Activated T-cell treated with anti-CD3 and anti-CD28 coated beads, Interleukin-2, amount 50 U/mL, for 24 hours (primary cell): ENCODE measurements around the gene SRPK2.
A peak's percentile ranks its signal among the peaks of the same experiment; 100 is the strongest.

Experiments
- DNase-seq: peaks from one replicate; pipeline ENCODE4 v3.0.0-alpha.2; 2020
- H3K27ac Mint-ChIP-seq: 2 replicates; pipeline ENCODE4 v1.8.0; 2020; ENCODE audit warnings: mild to moderate bottlenecking, mixed read lengths
- H3K27me3 Mint-ChIP-seq: 2 replicates; pipeline ENCODE4 v1.8.0; 2020; ENCODE audit warnings: mixed read lengths
- H3K36me3 Mint-ChIP-seq: 2 replicates; pipeline ENCODE4 v1.8.0; 2020; ENCODE audit warnings: low read depth, mixed read lengths
- H3K4me1 Mint-ChIP-seq: 2 replicates; pipeline ENCODE4 v1.8.0; 2020; ENCODE audit warnings: low read depth, mixed read lengths
- H3K4me3 Mint-ChIP-seq: 2 replicates; pipeline ENCODE4 v1.8.0; 2020; ENCODE audit warnings: mild to moderate bottlenecking, moderate library complexity, mixed read lengths
- H3K9me3 Mint-ChIP-seq: 2 replicates; pipeline ENCODE4 v1.8.0; 2020; ENCODE audit warnings: mixed read lengths

SRPK2 gene

GRCh38 chr7:105087981-105088380, 300.7 kb downstream of the SRPK2 start:
- no peak for DNase-seq
- peaks cover 80% of the 10 kb centered on the region for H3K36me3 Mint-ChIP-seq
- peak overlapping the region; percentile 56 for H3K27ac Mint-ChIP-seq
- no peak overlapping the region for H3K4me3 Mint-ChIP-seq
- H3K27me3 Mint-ChIP-seq = no peaks in the 10 kb centered on the region
- H3K9me3 Mint-ChIP-seq = no peaks in the 10 kb centered on the region
- H3K4me1 Mint-ChIP-seq = peaks cover 22% of the 10 kb centered on the region

DNA sequence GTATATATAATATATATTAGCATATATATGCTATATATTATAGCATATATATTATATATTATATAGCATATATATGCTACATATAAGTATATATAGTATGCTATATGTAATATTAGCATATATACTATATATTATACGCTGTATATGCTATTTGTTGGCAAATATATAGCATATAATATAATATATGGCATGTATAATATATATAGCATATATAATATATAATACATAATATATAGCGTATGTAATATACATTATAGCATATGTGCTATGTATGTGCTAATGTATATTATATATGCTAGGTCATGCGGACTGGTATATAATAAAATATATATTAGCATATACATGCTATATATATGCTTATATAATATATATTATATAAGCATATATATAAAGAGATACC, 301.9 kb downstream of the SRPK2 start:
- Mint-ChIP-seq H3K27ac (no peak overlapping the region), H3K4me1 (peaks cover 26% of the 10 kb centered on the region), H3K4me3 (no peak overlapping the region), H3K9me3 (no peaks in the 10 kb centered on the region), H3K27me3 (no peaks in the 10 kb centered on the region), H3K36me3 (peaks cover 80% of the 10 kb centered on the region)
- DNase-seq = no peak

GRCh38 chr7:105084581-105084980, 304.1 kb downstream of the SRPK2 start:
- Mint-ChIP-seq H3K36me3 (peaks cover 83% of the 10 kb centered on the region), H3K27me3 (no peaks in the 10 kb centered on the region), H3K9me3 (no peaks in the 10 kb centered on the region), H3K4me3 (no peak overlapping the region), H3K4me1 (peaks cover 26% of the 10 kb centered on the region), H3K27ac (peak overlapping the region; percentile 76)
- no peak for DNase-seq

DNA sequence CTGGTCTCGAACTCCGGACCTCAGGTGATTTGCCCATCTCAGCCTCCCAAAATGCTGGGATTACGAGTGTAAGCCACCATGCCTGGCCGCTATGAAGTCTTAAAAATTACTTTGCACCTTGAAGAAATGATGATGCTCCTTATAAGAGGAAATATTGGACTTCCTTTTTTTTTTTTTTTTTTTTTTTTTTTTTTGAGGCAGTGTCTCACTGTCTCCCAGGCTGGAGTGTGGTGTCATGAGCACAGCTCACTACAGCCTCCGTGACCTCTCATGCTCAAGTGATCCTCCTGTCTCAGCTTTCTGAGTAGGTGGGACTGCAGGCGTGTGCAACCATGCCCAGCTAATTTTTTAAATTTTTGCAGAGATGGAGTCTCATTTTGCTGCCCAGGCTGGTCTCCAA, 309.4 kb downstream of the SRPK2 start:
- Mint-ChIP-seq H3K36me3 (peaks cover 95% of the 10 kb centered on the region), H3K27ac (peak overlapping the region; percentile 61), H3K9me3 (no peaks in the 10 kb centered on the region), H3K4me3 (no peak overlapping the region), H3K27me3 (no peaks in the 10 kb centered on the region), H3K4me1 (peaks cover 5% of the 10 kb centered on the region)
- DNase-seq = no peak

DNA sequence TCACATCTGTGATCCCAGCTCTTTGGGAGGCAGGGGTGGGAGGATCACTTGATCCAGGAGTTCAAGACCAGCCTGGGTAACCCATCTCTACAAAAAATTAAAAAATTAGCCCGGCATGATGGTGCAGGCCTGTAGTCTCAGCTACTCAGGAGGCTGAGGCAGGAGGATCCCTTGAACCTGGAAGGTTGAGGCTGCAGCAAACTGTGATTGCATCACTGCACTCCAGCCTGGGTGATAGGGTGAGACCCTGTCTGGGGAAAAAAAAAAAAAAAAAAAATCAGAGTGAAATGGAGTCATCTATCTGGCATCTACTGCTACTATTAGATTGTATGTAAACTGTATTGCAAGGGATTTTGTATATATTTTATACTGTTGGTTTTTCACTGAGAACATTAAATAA, 315.6 kb downstream of the SRPK2 start:
- Mint-ChIP-seq H3K27ac (peak overlapping the region; percentile 47), H3K4me3 (no peak overlapping the region), H3K27me3 (no peaks in the 10 kb centered on the region), H3K4me1 (peaks cover 11% of the 10 kb centered on the region), H3K9me3 (no peaks in the 10 kb centered on the region), H3K36me3 (peaks cover 90% of the 10 kb centered on the region)
- DNase-seq = no peak

DNA sequence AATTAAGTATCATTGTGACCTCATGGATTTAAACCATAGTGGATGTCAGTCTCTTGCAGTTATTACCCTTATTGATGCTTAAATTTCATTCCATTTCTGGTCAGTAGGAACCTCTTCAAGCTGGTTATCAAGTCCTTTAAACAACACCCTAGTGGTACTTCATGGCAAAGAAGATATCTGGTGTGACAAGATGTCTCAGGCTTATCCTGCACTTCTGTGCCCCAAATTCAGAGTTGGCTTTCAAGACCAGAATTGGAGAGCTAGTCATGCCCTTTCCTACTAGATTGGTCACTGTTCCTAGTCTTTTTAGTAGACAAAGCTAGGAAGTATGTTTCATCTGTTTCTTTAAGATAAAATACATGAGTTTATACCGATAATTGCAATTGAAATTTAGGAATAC, 319.8 kb downstream of the SRPK2 start:
- H3K9me3 Mint-ChIP-seq = no peaks in the 10 kb centered on the region
- H3K4me1 Mint-ChIP-seq = peaks cover 20% of the 10 kb centered on the region
- H3K27ac Mint-ChIP-seq = peak overlapping the region; percentile 45
- H3K36me3 Mint-ChIP-seq = peaks cover 87% of the 10 kb centered on the region
- no peaks in the 10 kb centered on the region for H3K27me3 Mint-ChIP-seq
- no peak for DNase-seq
- no peak overlapping the region for H3K4me3 Mint-ChIP-seq

- DNase-seq = no peak
- Mint-ChIP-seq H3K27ac (peak overlapping the region; percentile 45), H3K4me3 (no peak overlapping the region), H3K4me1 (peaks cover 30% of the 10 kb centered on the region), H3K36me3 (peaks cover 88% of the 10 kb centered on the region), H3K27me3 (no peaks in the 10 kb centered on the region), H3K9me3 (no peaks in the 10 kb centered on the region)
Measured at GRCh38 chr7:105067691-105068090, 321.0 kb downstream of the SRPK2 start.
